Fibroblast of skin of back (primary cell): ENCODE data around the gene AWAT1. TPM values are rescaled to one million over a fixed set of nuclear protein-coding genes. Genes with fewer than 3 reads are reported as not detected.
"Not testable (repeated sequence)": the region's sequence is repeated elsewhere in the genome, so short reads cannot be mapped to it uniquely, and the experiment has no call there.

Source experiments
- DNase-seq: peaks from one replicate; pipeline ENCODE4 v3.0.0-alpha.2; 2013
- polyA plus RNA-seq, 2 experiments: library from polyadenylated mRNA; unstranded; fragments of 120-200 nt; gene quantifications; one replicate each; pipeline ENCODE4 v1.2.1, GENCODE V29; 2013; ENCODE audit not compliant: insufficient read length in 2 of 2

Gene AWAT1
- polyA plus RNA-seq (2013, experiment 1 of 2; ENCODE audit: insufficient read length) = not detected
- not detected for polyA plus RNA-seq (2013, experiment 2 of 2; ENCODE audit: insufficient read length)

DNA sequence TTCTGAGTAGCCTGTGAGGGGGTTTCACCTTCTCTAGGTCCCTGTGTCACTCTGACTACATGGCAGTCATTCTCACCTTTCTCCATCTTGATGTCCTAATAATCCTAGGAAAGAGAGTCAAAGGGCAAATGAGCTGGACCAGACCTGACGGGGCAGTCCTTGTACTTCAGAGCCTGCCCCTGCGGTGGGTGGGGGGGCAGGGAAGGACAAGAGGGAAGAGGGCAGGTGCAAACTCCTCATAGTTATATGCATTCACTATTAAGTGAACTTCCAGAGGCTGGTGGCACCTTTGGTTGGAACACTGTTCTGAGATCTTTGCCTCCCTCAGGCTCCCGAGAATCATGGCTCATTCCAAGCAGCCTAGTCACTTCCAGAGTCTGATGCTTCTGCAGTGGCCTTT lies at the start of gene AWAT1:
TSS of gene AWAT1 (plus strand) at position 301 of the 400 bp plus-strand sequence. CDS start at position 342, 41 bp downstream.
- no peak for DNase-seq

DNA sequence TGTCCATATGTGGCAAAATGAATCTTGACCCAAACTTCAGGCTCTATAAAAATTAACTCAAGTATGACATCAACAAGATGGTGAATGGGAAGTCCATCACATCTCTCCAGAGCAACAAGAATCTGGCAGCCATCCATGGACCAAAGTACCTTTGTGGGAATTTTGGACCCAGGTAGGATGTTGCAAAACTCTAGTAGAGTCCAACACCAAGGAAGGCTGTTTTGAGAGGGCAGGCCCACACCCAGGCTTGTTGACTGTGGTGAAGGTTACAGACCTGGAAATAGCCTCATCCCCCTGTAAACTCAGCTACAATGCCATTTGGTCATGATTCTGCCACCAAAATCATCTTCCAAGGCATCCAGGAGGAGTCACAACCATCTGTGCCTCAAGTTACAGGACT lies 44.2 kb upstream of the AWAT1 start:
- DNase-seq = no peak

GRCh38 chrX:70196961-70197720 lies 37.3 kb upstream of the AWAT1 start:
- peak; percentile 37 for DNase-seq

DNA sequence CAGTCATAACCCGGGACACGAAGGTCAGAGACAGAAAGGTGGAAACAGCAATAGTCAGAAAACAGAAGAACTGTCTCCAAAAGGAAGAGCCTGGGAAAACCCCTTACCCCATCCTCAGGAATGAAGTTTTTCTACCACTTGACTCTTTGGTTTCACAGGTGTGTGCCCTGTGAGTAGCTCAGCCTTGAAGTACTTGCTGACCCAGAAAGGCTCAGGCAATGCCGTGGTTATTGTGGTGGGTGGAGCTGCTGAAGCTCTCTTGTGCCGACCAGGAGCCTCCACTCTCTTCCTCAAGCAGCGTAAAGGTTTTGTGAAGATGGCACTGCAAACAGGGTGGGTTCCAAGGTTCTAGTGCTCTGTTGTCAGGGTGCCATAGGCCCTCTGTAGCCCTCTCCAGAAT lies 32.7 kb upstream of the AWAT1 start:
- DNase-seq = no peak

DNA sequence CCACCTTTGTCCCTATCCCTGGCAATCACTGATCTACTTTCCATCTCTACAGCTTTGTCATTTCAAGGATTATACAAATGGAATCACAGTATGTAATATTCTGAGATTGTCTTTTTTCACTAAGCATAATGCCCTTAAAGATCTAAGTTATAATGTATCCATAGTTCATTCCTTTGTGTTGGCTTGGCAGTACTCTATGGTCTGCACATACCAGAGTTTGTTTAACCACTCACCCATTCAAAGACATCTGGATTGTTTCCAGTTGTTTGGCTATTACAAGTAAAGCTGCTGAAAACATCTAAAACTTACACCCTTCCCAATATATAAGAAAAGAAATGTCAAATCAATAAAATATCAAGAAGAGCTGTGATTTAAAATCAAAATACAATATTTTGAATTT lies 26.0 kb upstream of the AWAT1 start:
- DNase-seq = no peak

GRCh38 chrX:70209570-70209969 lies 24.9 kb upstream of the AWAT1 start:
- DNase-seq = not testable (repeated sequence)

- DNase-seq = no peak
Observed at GRCh38 chrX:70219938-70220764, 14.3 kb upstream of the AWAT1 start.

DNA sequence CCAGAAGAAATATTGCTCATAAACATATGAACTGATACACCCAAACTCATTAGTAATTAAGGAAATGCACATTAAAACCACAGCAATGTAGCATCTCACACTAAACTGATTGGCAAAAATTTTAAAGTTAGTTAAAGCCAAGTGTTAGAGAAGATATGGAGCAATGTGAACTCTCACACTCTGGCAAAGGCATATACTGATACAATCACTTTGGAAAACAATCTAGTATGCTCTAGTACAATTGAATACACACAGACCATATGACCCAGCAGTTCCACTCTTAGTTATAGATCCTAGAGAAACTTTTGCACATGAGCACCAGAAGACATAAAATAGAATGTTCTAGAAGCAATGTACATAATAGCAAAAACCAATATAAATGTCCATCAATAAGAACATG lies 8.4 kb upstream of the AWAT1 start:
- no peak for DNase-seq

GRCh38 chrX:70226687-70227086 lies 7.8 kb upstream of the AWAT1 start:
- DNase-seq = no peak

DNA sequence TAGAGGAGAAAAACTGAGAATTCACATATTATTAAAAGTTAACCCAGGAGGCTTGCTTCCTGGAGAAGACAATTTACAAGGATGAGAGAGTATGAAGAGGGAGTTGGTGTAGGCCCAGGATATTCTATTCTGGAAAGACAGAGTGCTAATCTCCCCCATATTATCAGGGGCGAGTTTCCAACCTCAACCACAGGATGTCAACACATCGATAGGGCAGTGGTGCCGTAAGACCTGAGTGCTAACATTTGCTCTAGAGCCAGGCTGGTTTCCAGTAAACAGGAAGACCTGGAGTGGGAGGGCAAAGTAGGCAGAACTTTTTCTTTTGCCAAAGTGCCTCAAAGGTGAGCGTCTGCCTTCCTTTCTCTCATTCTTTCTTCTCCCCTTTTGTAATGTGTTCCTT lies 2.8 kb upstream of the AWAT1 start:
- no peak for DNase-seq

DNA sequence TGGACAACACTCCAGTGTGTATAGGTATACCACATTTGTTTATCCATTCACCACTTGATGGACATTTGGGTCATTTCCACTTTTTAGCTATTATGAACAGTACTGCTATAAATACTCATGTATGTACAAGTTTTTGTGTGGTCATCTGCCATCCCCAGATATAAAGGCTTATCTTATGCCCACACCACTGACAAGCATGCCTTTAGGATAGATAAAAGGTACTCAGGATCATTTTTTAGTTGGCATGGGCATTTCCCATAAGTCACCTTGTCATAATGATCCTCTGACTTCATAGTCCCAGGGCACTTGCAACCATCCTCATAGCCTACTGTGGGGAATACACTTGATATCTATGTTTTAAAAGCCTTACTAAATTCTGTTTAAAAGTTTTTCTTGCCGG lies 6.3 kb downstream of the AWAT1 start:
- no peak for DNase-seq

GRCh38 chrX:70241501-70241900 lies 7.0 kb downstream of the AWAT1 start:
- DNase-seq = no peak

- DNase-seq = not testable (repeated sequence)
Observed at GRCh38 chrX:70243601-70244000, 9.1 kb downstream of the AWAT1 start.

- DNase-seq = no peak
Observed at GRCh38 chrX:70244881-70245280, 10.4 kb downstream of the AWAT1 start.

- DNase-seq = no peak
Observed at GRCh38 chrX:70247252-70247651, 12.8 kb downstream of the AWAT1 start.

- no peak for DNase-seq
Observed at GRCh38 chrX:70252491-70252890, 18.0 kb downstream of the AWAT1 start.

DNA sequence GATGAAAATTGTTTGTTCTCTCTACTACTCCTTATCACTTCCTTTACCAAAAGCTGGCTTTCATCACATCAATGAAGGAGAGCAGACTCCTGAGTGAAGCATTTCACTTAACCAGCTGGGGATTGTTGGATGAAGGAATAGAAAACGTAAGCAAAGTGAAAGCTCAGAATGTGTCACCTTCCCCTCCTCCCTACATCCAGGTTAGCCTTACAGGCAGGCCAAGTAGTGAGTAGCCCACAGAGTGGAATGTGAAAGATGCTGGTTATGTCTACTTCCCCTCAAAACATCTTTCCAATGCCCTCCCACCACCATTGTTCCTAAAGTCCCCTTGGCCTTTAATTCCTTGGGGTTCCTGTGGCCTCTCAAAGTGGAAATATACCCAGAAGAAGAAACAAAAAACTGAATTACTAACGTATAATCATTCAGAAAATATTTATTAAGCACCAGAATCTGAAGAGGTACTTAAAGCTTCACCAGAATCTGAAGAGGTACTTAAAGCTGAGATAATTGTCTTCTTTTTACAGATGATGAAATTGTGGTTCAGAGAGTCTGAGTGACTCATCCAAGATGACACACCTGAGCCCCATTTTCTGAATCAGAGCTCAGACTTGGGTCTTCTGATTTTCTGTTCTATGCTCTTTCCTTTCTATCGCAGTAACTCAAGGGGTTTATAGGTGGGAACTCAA lies 19.1 kb downstream of the AWAT1 start:
- DNase-seq = no peak

- no peak for DNase-seq
Observed at GRCh38 chrX:70254063-70254400, 19.6 kb downstream of the AWAT1 start.

DNA sequence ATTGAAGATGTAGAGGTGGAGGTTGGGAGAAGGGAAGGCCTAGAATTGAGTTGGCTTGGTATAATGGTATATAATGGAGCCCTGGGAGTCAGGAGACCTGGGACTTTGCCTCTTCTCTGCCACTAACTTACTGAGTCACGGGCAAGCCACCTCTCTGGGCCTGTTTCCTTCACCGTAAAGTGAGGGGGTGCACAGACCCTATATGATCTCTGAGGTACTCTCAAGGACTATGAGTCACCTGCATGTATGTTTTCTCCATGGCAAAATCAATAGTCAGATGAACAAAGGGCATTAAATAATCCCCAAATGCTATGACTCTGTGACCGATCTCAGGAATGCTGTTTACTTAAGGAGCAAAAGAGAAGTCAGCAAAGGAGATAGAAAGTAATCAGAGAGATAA lies 20.5 kb downstream of the AWAT1 start:
- DNase-seq = no peak

- DNase-seq = no peak
Observed at GRCh38 chrX:70255452-70255851, 21.0 kb downstream of the AWAT1 start.

DNA sequence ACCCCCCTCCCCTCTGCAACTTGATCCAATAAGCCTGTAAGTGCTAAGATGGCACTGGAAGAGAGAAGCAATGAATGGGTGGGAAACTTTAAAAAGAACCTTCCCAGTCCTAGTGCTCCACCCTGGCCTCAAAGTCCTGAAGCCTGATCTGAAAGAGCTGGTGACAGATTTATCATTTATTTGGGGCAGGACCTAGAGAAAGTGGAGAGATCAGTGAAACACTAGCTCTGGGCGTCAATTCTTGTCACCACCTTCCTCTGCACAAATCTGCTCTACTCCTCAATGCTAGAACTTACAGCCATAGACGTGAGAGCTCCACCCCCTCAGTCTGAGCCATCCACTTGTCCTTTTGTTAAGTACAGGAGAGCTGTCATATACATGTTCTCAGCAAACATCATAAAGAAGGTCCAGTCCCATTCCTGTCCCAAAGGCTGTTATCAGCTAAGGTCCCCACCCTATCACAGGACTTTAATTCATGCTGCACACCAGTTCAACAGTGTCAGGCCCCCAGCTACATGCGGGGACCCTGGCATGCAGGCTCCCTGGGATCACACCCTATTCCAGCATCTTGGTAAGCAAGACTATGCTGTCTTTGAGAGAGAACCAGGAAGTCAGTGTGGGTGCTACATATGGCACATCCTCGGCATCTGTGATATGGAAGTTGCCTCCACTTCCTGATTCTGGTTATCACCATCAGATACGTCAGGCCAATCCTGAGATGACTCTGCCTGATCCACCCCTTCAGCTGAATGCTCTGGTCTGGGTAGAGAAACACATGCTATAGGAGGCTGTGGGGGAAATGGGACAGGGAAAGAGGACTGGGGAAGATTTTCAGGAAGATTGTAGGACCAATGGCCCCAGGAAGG lies 23.2 kb downstream of the AWAT1 start:
- DNase-seq = no peak

DNA sequence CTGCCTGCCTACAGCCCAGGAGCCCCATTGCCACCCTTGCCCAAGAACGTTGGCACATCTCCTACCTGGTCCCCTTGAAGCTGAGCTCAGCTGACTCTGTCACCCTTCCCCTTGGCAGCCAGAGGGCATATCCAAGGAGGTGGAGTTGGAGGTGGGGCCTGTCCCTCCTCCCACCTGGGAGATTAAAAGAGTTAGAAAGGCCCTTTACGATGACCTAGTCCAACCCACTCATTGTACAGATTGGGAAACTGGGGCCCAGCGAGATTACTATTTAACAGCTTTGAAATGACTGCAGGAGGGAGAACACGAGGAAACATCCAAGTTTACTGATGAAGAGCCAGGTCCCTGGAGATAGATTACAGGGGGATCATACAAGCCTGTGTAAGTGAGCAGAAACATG lies 25.6 kb downstream of the AWAT1 start, which contains the start of gene P2RY4:
TSS of gene P2RY4 (minus strand) at position 101 of the 400 bp plus-strand sequence. CDS start 580 bp downstream, outside the sequence.
- DNase-seq = no peak
